ENCODE data around the gene ARHGAP6.

Gene ARHGAP6

DNA sequence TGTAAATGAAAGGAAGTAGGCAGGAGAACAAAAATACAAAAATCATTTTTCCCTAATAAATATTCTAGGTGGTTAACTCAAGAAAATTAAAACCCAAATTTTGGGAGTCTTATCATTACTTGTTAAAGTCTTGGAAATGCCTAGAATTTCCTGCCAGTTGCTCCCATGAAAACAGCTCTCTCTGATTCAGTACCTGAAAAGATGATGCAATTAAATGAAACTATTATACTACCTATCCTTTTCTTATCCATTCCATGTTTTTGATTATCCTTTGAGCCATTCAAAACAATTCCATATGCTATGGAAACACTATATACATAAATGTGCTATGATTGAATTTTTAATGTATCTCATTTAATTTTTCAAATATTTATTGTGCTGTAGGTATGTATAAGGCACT is 423.0 kb downstream of the ARHGAP6 start:
- TF ChIP-seq TAF1 (IDR thresholded peaks at IDR 0.05; ENCODE audit: low read depth): no peak
- TF ChIP-seq, protein P1, sequence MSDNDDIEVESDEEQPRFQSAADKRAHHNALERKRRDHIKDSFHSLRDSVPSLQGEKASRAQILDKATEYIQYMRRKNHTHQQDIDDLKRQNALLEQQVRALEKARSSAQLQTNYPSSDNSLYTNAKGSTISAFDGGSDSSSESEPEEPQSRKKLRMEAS (IDR thresholded peaks at IDR 0.05): no peak
- no peak for TF ChIP-seq CEBPB (IDR thresholded peaks at IDR 0.05)
- no peak for TF ChIP-seq EP300 (IDR thresholded peaks at IDR 0.05; ENCODE audit: borderline replicate concordance)
- no peak for TF ChIP-seq FOXM1 (IDR thresholded peaks at IDR 0.05; ENCODE audit: borderline replicate concordance, low read depth)

DNA sequence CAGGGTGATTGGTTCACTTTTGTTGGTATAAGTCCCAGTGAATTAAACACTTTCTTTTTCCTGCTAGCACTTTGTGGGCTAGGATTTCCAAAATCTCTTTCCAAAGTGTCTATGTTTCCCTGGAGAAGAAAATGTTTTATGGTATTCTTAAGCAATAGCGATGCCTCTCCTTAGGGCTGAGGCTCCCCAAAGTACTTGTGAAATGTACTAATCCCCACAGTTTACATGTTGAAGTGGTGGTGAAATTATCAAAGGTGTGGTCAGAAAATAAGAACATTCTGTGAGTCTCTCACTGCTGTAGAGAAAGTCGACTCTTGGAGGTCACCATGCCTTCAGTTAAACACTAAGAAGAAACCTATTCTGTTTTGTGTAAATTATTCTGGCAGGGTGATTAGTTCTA is 424.0 kb downstream of the ARHGAP6 start:
- TF ChIP-seq FOXM1 (IDR thresholded peaks at IDR 0.05; ENCODE audit: borderline replicate concordance, low read depth): no peak
- no peak for TF ChIP-seq TCF12 (IDR thresholded peaks at IDR 0.05; ENCODE audit: low read depth)
- TF ChIP-seq YY1 (IDR thresholded peaks at IDR 0.05; ENCODE audit: low read depth): no peak

DNA sequence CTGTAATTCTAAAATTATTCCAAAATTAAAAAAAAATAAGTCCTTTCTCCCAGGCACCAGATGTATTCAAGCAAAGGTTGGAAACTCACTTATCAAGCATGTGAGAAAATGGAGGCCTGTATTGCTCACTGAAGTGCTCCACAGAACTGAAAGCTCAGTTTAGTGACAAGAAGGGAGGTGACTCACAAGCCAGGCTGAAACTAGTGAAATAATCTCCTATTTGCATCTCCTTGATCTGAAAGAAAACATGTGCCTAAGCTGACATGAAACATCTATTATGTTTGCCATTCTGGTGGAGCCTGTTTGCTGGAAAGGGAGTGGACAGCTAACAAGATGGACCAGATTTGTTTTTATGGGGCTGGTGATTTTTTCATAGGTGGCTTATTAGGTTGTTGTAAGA is 426.5 kb downstream of the ARHGAP6 start:
- TF ChIP-seq TEAD4 (IDR thresholded peaks at IDR 0.05): no peak

DNA sequence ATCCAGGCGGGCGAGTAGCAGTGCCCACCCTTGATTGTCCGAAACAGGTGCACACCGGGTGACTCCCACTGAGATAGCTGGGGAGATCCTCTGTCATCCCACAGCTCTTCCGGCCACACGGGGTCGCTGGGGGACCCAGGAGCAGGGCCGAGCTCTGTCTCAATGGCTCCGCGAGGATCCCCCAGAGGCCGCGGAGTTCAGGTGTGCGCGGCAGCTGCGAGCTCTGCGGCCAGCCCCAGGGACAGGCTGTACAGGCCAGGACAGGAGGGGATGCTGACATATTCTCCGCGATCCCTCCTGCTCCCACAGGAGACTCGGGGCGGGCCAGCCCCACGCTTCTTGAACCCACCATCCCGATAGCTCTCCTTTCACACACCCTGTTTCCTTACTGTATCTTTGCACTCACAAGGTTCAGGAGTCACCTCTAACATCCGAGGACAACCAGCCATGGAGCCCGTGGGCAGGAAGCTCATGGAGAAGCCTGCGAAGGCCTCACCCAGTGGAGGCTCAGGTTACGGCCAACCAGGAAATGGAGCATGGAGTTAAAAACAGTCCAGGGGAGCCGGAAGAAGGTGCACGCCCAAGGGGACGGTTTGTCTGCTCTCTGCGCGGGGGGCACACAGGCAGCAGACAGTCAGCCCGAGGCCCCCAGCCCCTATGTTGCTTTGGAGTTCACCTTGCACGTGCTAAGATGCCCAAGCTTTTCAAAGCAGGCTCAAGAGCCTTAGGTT is 450.4 kb downstream of the ARHGAP6 start:
- no peak for TF ChIP-seq CREB1 (IDR thresholded peaks at IDR 0.05; ENCODE audit: low read depth)
- TF ChIP-seq ZBTB7A (IDR thresholded peaks at IDR 0.05; ENCODE audit: low read depth): no peak
- TF ChIP-seq TAF1 (IDR thresholded peaks at IDR 0.05; ENCODE audit: low read depth): no peak
- no peak for TF ChIP-seq CEBPB (IDR thresholded peaks at IDR 0.05)
- TF ChIP-seq, protein P2, sequence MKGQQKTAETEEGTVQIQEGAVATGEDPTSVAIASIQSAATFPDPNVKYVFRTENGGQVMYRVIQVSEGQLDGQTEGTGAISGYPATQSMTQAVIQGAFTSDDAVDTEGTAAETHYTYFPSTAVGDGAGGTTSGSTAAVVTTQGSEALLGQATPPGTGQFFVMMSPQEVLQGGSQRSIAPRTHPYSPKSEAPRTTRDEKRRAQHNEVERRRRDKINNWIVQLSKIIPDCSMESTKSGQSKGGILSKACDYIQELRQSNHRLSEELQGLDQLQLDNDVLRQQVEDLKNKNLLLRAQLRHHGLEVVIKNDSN (IDR thresholded peaks at IDR 0.05): no peak
- TF ChIP-seq TEAD4 (IDR thresholded peaks at IDR 0.05): no peak
- TF ChIP-seq, protein P1 (IDR thresholded peaks at IDR 0.05): no peak
- TF ChIP-seq FOXM1 (IDR thresholded peaks at IDR 0.05; ENCODE audit: borderline replicate concordance, low read depth): no peak
- TF ChIP-seq, protein P3, sequence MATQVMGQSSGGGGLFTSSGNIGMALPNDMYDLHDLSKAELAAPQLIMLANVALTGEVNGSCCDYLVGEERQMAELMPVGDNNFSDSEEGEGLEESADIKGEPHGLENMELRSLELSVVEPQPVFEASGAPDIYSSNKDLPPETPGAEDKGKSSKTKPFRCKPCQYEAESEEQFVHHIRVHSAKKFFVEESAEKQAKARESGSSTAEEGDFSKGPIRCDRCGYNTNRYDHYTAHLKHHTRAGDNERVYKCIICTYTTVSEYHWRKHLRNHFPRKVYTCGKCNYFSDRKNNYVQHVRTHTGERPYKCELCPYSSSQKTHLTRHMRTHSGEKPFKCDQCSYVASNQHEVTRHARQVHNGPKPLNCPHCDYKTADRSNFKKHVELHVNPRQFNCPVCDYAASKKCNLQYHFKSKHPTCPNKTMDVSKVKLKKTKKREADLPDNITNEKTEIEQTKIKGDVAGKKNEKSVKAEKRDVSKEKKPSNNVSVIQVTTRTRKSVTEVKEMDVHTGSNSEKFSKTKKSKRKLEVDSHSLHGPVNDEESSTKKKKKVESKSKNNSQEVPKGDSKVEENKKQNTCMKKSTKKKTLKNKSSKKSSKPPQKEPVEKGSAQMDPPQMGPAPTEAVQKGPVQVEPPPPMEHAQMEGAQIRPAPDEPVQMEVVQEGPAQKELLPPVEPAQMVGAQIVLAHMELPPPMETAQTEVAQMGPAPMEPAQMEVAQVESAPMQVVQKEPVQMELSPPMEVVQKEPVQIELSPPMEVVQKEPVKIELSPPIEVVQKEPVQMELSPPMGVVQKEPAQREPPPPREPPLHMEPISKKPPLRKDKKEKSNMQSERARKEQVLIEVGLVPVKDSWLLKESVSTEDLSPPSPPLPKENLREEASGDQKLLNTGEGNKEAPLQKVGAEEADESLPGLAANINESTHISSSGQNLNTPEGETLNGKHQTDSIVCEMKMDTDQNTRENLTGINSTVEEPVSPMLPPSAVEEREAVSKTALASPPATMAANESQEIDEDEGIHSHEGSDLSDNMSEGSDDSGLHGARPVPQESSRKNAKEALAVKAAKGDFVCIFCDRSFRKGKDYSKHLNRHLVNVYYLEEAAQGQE (IDR thresholded peaks at IDR 0.05; ENCODE audit: low read depth): no peak
- TF ChIP-seq YY1 (IDR thresholded peaks at IDR 0.05; ENCODE audit: low read depth): no peak
- no peak for TF ChIP-seq EP300 (IDR thresholded peaks at IDR 0.05; ENCODE audit: borderline replicate concordance)
- TF ChIP-seq TCF12 (IDR thresholded peaks at IDR 0.05; ENCODE audit: low read depth): no peak

DNA sequence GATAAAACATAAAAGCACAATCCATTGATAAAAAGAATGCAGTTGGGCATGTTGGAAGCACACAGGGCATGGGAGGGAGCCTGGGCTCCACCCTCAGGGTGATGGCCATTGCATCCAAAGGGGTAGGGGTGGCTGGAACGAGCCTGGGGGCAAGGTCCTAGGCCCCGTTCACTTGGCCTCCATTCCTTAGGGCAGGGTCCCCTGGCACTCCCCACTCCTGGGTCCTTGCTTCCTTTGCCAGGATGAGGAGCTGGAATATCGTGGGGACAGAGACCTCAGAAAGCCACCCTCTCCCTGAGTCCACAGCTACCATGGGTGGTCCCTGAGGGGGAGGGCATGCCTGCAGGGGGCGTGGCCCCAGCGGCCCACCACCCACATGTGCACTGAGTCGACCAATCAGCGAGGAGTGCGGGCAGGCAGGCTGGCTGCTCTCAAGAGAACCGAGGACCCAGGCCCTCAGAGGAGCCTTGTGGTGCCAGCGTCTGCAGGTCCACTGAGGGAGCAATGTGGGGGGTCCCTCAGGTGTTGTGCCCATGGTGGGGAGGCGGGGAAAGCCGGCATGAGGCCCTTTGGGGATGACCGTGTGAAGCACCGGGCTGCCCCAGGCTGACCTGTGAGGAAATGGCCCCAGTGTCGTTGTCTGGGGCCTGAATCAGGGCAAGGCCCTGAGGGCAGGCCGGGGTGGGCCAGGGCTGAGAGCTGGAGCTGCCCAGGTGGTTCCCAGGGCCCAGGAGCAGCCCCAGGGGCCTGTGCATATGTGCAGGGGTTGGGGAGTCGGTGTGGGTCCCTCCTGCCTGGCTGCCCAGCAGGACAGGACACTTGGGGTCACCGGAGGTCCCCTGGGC is 451.2 kb downstream of the ARHGAP6 start:
- TF ChIP-seq, protein P1 (IDR thresholded peaks at IDR 0.05): no peak
- no peak for TF ChIP-seq EGR1 (IDR thresholded peaks at IDR 0.05)
- no peak for TF ChIP-seq EP300 (IDR thresholded peaks at IDR 0.05; ENCODE audit: borderline replicate concordance)
- TF ChIP-seq, protein P3 (IDR thresholded peaks at IDR 0.05; ENCODE audit: low read depth): no peak
- TF ChIP-seq FOXM1 (IDR thresholded peaks at IDR 0.05; ENCODE audit: borderline replicate concordance, low read depth): no peak
- TF ChIP-seq CREB1 (IDR thresholded peaks at IDR 0.05; ENCODE audit: low read depth): no peak
- no peak for TF ChIP-seq TAF1 (IDR thresholded peaks at IDR 0.05; ENCODE audit: low read depth)
- TF ChIP-seq YY1 (IDR thresholded peaks at IDR 0.05; ENCODE audit: low read depth): no peak
- no peak for TF ChIP-seq TCF12 (IDR thresholded peaks at IDR 0.05; ENCODE audit: low read depth)
- no peak for TF ChIP-seq RAD21 (IDR thresholded peaks at IDR 0.05; ENCODE audit: low read depth)
- TF ChIP-seq NFIC (IDR thresholded peaks at IDR 0.05): no peak
- TF ChIP-seq ZBTB7A (IDR thresholded peaks at IDR 0.05; ENCODE audit: low read depth): no peak
- TF ChIP-seq, protein P2 (IDR thresholded peaks at IDR 0.05): no peak
- no peak for TF ChIP-seq CEBPB (IDR thresholded peaks at IDR 0.05)
- no peak for TF ChIP-seq TEAD4 (IDR thresholded peaks at IDR 0.05)
